Mucosa of rectum (tissue), 2 donors: ENCODE data around the gene DHX8.

Experiments
- H3K27ac ChIP-seq, 2 donors: one replicate each; pipeline ENCODE4 v1.7.0; 2013; ENCODE audit warnings: inconsistent platforms in 2 of 2, low read depth in 2 of 2, low read length in 2 of 2
- H3K27me3 ChIP-seq, 2 donors: one replicate each; pipeline ENCODE4 v1.7.0; 2013; ENCODE audit warnings: low read length in 2 of 2; ENCODE audit not compliant: control insufficient read depth in 2 of 2, insufficient read depth in 2 of 2
- H3K36me3 ChIP-seq, 2 donors: one replicate each; pipeline ENCODE4 v1.7.0; 2013; ENCODE audit warnings: low read length in 2 of 2; ENCODE audit not compliant: control insufficient read depth in 2 of 2, insufficient read depth in 2 of 2
- H3K4me1 ChIP-seq, 2 donors: one replicate each; pipeline ENCODE4 v1.7.0; 2013; ENCODE audit warnings: low read length in 2 of 2, mild to moderate bottlenecking in 1 of 2; ENCODE audit not compliant: control insufficient read depth in 2 of 2, insufficient read depth in 2 of 2
- H3K4me3 ChIP-seq, 2 donors: one replicate each; pipeline ENCODE4 v1.7.0; 2013; ENCODE audit warnings: low read length in 2 of 2
- H3K9ac ChIP-seq, 2 donors: one replicate each; pipeline ENCODE4 v1.7.0; 2013; ENCODE audit warnings: low read length in 2 of 2, low read depth in 1 of 2, mild to moderate bottlenecking in 1 of 2
- H3K9me3 ChIP-seq, 2 donors: one replicate each; pipeline ENCODE4 v1.7.0; 2013; ENCODE audit warnings: low read length in 2 of 2; ENCODE audit not compliant: control insufficient read depth in 2 of 2
- donor health status: healthy.
- donor health status: Normal muscosa, but diverticular disease.

Gene DHX8

GRCh38 chr17:43556292-43556691 lies 72.5 kb downstream of the DHX8 start:
- Histone ChIP-seq H3K36me3 (no peaks in the 10 kb centered on the region), H3K9ac (no peak overlapping the region), H3K4me3 (peak overlapping the region in 1 of 2 donors; percentile 14), H3K4me1 (peaks cover 18 to 29% of the 10 kb centered on the region in 2 donors), H3K9me3 (no peaks in the 10 kb centered on the region), H3K27me3 (no peaks in the 10 kb centered on the region), H3K27ac (peak overlapping the region in 1 of 2 donors; percentile 35)

DNA sequence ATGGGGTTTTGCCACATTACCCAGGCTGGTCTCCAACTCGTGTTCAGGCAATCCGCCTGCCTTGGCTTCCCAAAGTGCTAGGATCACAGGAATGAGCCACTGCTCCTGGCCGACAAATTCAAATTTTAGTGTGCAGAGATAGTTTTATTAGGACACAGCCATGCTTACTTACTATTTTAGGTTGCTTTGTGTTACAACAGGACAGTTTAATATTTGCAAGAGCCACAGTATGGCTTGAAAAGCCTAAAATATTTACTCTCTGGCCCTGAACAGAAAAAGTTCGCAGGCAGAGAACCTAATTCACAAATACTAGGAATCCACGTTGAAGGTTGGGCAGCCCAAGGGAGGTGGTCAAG lies 75.0 kb downstream of the DHX8 start:
- H3K4me1 ChIP-seq: peaks cover 19 to 22% of the 10 kb centered on the region in 2 donors
- no peak overlapping the region for H3K9ac ChIP-seq
- H3K36me3 ChIP-seq: no peaks in the 10 kb centered on the region
- no peak overlapping the region for H3K4me3 ChIP-seq
- H3K27ac ChIP-seq: no peak overlapping the region
- H3K27me3 ChIP-seq: peaks cover 0 to 8% of the 10 kb centered on the region in 2 donors
- no peaks in the 10 kb centered on the region for H3K9me3 ChIP-seq

GRCh38 chr17:43559161-43559816 lies 75.5 kb downstream of the DHX8 start:
- no peaks in the 10 kb centered on the region for H3K9me3 ChIP-seq
- no peak overlapping the region for H3K9ac ChIP-seq
- no peak overlapping the region for H3K4me3 ChIP-seq
- peaks cover 19 to 21% of the 10 kb centered on the region in 2 donors for H3K4me1 ChIP-seq
- H3K36me3 ChIP-seq: no peaks in the 10 kb centered on the region
- H3K27me3 ChIP-seq: peaks cover 0 to 8% of the 10 kb centered on the region in 2 donors
- H3K27ac ChIP-seq: no peak overlapping the region

- no peak overlapping the region for H3K4me3 ChIP-seq
- H3K9ac ChIP-seq: no peak overlapping the region
- no peak overlapping the region for H3K27ac ChIP-seq
- H3K36me3 ChIP-seq: no peaks in the 10 kb centered on the region
- peaks cover 0 to 8% of the 10 kb centered on the region in 2 donors for H3K27me3 ChIP-seq
- peaks cover 11 to 12% of the 10 kb centered on the region in 2 donors for H3K4me1 ChIP-seq
- no peaks in the 10 kb centered on the region for H3K9me3 ChIP-seq
Measured at GRCh38 chr17:43560461-43561427, 77.0 kb downstream of the DHX8 start.

- Histone ChIP-seq H3K9ac (no peak overlapping the region), H3K9me3 (no peaks in the 10 kb centered on the region), H3K4me1 (peaks cover 5 to 11% of the 10 kb centered on the region in 2 donors)
Measured at GRCh38 chr17:43562679-43563599, 79.2 kb downstream of the DHX8 start.

GRCh38 chr17:43563600-43564594 lies 80.1 kb downstream of the DHX8 start:
- peaks cover 0 to 8% of the 10 kb centered on the region in 2 donors for H3K27me3 ChIP-seq
- no peak overlapping the region for H3K4me3 ChIP-seq
- no peaks in the 10 kb centered on the region for H3K36me3 ChIP-seq
- no peak overlapping the region for H3K27ac ChIP-seq
- no peaks in the 10 kb centered on the region for H3K9me3 ChIP-seq
- peaks cover 5 to 11% of the 10 kb centered on the region in 2 donors for H3K4me1 ChIP-seq
- H3K9ac ChIP-seq: no peak overlapping the region

More at GRCh38 chr17:43562679-43563599, 79.2 kb downstream of the DHX8 start:
- H3K4me3 ChIP-seq: no peak overlapping the region
- no peak overlapping the region for H3K27ac ChIP-seq
- H3K27me3 ChIP-seq: peaks cover 0 to 8% of the 10 kb centered on the region in 2 donors
- H3K36me3 ChIP-seq: no peaks in the 10 kb centered on the region

DNA sequence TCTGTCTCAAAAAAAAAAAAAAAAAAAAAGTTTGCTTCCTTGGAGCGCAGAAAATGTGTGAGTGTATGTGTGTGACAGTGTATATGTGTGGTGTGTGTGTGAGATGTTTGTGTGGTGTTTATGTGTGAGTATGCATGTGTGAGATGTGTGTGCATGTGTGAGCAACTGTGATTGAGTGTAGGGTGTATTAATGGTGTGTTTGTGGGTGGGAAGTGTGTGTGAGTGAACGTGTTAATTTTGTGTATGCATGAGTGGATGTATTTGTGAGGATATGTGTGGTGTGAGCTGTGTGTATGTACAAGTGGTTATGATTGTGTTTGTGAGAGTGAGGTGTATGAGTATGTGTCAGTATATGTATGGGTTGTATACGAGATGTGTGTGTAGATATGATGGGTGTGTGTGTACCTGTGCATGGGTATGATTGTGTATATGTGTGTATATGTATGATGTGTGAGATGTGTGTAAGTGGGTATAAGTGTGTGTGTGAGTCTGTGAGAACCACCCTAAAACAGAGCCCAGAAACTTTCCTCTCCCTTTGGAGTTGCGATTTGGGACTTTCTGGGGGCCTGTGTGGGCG lies 84.8 kb downstream of the DHX8 start:
- Histone ChIP-seq H3K9ac (no peak overlapping the region), H3K4me3 (no peak overlapping the region), H3K4me1 (no peaks in the 10 kb centered on the region), H3K36me3 (no peaks in the 10 kb centered on the region), H3K9me3 (no peaks in the 10 kb centered on the region), H3K27ac (no peak overlapping the region), H3K27me3 (no peaks in the 10 kb centered on the region)

GRCh38 chr17:43570518-43570928 lies 86.7 kb downstream of the DHX8 start:
- Histone ChIP-seq H3K9me3 (no peaks in the 10 kb centered on the region), H3K27ac (no peak overlapping the region), H3K36me3 (no peaks in the 10 kb centered on the region), H3K4me1 (peaks cover 8 to 12% of the 10 kb centered on the region in 2 donors), H3K27me3 (no peaks in the 10 kb centered on the region), H3K4me3 (no peak overlapping the region), H3K9ac (no peak overlapping the region)
